Stimulated activated CD4-positive, alpha-beta T cell treated with anti-CD3 and anti-CD28 coated beads, TNF-alpha, amount 100 ng/mL, for 4 hours (primary cell): Measurements from ENCODE around the gene CDYL2.

ENCODE experiments used
- DNase-seq, 3 experiments: peaks; one replicate each; pipeline ENCODE4 v3.0.0-alpha.2; 2020; ENCODE audit warnings: low read depth in 3 of 3

The CDYL2 gene

DNA sequence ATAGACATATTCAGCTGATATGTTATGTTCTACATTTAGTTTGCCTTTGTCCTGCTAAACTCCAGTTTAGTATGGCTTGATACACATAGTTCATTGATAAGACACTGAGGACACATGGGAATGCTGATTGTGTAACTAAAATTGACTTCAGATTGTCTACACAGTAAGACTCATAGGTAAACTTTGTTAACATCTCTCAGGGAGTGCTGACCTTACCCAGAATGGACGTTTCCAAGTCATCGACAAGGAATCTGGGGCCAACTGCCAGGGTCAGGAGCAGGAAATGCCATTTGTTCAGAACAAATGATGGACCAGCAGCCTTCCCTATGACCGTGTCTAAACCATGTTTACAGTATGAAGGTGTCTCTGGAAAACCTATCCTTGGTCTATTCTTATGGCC, 204.9 kb downstream of the CDYL2 start:
- DNase-seq = no peak

DNA sequence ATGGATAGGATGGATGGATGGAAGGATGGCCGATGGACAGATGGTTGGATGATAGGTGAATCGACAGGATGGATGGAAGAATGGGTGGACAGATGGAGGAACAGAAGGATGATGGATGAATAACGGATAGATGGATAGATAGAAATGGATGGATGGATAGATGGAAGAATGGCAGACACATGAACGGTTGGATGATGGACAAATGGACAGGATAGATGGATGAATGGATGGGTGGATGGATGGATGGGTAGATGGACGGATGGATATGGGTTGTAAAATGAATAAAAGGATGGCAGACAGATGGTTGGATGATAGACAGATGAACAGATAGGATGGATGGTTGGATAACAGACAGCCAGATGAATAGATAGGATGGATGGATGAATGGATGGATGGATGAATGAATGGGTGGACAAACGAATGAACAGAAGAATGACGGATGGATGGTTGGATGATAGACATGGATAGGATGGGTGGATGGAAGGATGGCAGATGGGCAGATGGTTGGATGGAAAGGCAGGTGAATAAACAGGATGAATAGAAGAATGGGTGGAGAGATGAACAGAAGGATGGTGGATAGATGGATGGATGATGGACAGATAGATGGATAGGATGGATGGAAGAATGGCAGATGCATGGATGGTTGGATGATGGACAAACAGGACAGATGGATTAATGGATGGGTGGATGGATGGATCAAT, 207.7 kb downstream of the CDYL2 start:
- no peak for DNase-seq

DNA sequence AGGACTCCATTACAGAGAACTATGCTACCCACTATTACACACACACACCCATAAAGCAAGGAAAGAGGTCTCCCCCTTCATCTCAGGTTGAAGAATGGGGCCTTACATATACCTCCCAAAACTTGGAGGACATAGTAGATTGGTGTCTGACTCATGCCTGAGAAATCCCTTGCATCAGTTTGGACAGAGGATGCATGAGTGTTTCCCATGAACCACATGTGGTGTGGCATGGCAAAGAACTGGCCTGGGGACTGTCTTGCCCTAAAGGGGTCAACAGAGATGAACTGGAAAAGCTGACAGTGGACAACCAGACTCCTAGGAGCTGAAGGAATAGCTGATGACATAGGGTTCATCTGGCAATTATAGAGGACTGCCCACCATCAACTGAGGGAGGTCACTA, 209.6 kb downstream of the CDYL2 start:
- no peak for DNase-seq

DNA sequence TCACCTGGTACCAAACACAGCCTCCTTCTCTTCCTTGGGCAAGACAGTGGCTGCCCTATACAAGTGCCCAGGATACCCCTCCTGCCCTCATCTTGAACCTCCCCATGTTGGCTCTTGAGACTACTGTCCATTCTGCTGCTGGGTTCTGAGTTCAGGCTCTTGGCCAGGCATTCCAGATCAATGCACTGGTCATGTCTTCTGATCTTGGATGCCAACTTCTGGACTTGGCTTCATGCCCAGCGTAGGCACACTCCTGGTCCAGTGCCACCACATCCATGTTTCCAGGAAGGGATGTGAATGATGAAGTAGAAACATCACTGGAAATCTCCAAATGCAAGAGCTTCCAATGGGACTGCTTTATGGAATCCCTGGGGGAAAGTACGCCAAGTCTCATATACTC, 212.1 kb downstream of the CDYL2 start:
- no peak for DNase-seq

DNA sequence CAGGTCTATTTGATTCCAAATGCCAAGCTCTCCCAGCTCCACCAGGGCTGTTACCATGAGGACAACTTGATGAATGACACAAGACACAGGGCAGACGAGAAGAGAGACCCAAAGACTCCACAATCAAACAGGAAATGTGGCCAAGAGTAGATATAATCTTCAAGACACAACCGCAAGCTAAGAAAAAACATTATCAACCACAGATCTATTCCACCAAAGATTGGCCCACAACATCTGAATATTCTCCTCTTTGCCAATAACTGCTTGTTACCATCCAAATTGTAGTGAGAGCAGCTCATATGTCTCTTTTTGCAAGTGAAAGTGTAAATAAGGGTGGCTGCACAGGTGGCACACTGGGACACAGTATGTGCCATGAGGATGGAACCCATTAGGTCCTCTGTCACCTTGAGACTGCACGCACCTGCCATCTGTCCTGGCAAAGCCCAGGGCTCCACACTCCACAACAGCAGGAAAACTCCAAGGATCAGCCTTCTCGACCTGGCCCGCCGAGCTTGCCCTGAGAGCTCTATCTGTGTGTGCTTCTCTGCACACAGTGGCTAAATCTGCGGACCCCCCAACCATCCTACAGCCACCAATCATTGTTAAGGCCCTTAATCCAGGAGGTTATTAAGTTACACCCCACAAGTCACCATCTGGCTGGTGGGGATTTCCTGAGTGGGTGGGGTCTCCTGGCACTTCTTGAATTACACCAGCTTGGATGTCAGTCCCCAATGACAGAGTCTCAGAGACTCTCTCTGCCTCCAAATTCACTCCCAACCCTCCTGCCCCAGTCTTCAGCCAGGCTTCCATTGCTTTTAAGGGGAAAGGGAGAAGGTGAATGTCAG, 213.1 kb downstream of the CDYL2 start:
- no peak for DNase-seq

DNA sequence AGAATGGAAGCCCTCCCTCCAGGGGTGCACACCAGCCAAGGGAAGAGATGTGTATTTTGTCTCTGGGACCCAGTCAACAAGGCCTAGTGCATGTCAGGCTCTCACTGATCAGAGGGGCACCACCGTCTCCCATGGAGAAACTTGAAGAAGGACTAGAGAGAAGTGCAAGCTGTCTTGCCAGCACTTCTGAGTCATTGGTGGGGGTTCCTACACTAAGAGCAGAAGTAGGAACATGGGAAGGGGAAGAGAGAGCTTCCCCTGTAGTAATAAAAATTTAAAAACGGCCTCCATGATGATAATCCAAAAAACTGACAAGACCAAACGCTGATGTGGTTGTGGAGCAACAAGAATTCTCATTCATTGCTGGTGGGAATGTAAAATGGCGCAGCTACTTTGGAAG, 217.3 kb downstream of the CDYL2 start:
- no peak for DNase-seq

DNA sequence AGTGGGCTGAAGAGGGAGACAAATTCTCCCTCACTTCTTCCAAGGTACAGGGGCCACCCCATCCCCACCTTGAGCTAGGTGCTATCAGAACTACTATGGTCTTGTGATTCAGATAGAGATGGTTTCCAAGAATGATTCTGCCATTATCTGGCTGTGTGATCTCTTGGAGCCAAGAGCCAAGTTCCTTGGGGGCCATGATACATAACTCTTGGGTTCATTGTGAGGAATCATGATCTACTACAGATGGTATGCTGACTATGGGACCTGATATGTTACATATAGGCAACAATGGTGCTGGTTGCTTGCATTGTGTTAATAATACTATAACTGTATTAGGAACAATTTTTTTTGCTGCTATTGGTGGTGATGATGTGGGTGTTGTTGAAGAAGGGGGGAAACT, 217.9 kb downstream of the CDYL2 start:
- DNase-seq = no peak

DNA sequence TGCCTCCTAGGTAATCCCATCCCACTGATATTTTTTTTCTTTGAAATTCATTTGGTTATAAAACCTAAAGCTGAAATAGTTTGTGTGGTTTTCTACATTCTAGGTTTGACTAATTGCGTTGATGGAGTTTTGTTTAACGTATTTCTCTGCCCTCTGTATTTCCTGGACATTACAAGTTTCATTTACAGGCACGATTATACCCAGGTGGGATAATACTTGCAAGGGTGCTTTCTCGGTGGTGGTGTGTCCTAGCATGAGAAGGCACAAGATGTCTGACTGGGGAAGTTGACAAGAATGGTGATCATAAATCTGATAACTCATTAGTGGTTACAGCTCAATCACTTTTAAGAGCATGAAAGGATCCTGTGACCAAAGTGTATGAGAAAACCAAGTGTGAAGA, 218.6 kb downstream of the CDYL2 start:
- DNase-seq = no peak

DNA sequence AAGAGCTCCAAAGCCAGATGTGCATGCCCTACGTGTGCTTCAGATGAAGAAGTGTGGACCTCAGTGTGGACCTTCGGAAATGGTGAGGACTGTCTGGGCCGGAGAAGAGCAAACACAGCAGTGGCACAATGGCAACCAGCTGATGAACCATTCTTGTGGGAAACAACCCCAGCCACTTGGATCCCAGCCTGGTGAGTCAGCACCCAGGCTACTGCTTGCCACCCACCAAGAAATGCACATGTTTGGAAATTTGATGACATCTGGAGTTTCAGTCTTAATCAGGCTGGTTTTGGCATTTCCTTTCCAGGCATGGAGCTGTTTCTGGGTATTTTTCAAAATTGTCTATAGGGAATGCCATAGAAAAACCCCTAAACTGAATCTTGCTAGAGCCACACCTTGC, 220.9 kb downstream of the CDYL2 start:
- DNase-seq = no peak

DNA sequence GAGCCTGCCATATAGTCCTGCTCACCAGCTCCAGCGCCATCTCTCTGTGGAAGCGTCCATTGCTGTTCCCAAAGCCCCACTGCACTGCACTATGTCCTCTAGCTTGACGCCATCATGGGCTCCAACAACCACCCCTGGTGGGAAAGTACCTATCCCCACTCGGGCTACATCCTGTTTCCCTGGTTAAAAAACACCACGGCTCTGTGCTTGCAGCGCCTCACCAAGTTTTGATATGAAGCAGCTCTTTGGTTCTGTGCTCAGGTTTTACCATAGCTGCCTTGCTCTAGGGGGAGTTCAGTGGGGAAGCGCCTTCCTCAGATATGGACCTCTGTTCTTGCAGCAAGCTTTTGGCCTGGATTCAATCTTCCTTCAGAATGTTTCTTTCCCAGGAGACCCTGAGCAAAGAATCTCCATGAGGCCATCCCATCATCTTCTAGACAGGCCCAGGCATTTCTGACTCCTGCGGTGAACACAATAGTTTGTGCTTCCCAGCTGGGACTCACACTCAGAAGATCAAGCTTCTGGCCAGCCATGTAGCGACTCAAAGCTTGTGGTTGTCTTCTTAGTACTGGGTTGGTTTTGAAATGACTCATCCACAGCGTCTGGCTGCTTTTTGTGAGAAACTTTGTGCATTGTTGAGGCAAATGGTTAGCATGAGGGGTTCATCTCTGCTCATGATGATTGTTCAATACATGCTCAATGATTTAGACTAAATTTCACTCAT, 224.1 kb downstream of the CDYL2 start:
- peak; percentile 21 to 45 (median 24) for DNase-seq

DNA sequence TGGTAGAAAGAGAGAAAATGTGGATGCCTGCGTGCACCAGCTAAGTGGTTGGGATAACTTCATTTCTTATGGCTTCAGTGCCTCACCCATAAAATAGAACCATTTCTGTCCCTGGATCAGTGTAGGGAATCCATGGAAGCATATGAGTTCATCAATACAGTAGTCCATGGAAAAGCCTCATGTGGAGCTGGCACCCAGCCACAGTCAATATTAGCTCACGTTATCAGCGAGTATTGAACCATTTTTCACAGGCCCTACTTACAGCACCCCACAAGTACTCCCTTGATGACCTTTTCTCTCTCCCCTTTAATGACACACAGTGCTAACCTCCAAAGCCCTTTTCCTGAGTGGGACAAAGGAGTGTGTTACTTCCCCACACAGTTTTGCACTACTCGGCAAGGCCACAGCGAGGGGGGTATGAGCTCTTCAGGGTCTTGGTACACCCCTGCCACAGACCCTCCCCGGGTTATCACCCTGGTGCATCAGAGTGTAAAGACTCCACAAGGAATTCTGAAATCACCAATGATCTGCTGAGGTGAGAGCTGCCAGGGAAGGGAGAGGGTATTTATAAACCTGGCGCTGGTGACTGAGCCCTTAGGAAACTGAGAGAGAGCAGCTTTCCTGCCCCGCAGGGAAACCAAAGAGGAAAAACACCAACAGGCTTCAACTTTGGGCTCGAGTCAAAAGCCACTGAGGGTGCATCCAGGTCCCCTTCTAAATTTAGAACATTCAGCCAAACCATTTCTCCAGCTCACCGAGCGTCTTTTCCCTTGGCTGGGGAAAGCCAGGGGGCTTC, 226.7 kb downstream of the CDYL2 start:
- DNase-seq = no peak

DNA sequence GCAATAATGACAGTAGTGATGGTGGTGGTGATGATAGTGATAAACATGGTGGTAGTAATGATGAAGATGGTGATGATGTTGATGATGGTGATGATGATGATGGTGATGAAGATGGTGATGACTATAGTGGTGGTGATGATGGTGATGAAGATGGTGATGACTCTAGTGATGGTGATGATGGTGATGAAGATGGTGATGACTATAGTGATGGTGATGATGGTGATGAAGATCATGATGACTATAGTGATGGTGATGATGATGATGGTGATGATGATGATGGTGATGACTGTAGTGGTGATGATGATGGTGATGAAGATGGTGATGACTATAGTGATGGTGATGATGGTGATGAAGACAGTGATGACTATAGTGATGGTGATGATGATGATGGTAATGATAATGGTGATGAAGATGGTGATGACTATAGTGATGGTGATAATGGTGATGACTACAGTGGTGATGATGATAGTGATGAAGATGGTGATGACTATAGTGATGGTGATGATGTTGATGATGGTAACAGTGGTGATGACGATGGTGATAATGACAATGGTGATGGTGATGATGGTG, 228.0 kb downstream of the CDYL2 start:
- DNase-seq = no peak

DNA sequence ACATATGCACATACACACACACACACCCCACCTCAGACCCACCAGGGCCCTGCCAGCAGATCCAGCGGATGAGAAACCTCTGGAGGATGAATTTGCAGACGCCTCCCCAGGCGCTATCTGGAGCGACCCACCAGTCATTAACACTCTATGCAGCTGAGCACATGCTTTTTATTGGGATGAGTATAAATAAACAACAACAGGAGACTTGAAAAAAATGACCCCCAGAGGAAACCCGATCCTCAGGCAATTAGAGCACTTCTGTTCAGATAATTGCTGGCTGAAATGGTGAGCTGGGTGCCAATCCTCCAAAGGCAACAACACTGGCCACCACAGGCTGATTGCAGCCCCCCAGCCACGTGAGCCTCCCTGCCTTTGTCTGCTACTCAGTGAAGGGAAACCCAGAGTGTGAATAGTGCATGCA, 230.7 kb downstream of the CDYL2 start:
- no peak for DNase-seq

DNA sequence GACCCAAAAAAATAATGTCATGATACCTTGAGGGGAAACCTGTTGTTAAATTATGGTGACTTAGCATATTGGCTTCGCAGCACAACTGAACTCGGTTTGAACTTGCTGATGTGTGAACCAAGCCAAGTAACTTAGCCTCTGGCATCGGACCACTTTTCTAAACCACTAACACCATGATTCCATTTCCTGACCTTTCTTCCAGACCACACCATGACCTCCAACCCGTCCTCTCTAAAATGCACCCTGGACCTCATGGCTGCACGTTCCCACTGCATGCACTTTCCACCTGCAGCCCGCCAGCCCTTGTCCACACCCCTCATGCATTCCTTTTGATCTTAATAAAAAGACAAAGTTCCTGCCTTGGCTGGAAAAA, 234.3 kb downstream of the CDYL2 start:
- no peak for DNase-seq

DNA sequence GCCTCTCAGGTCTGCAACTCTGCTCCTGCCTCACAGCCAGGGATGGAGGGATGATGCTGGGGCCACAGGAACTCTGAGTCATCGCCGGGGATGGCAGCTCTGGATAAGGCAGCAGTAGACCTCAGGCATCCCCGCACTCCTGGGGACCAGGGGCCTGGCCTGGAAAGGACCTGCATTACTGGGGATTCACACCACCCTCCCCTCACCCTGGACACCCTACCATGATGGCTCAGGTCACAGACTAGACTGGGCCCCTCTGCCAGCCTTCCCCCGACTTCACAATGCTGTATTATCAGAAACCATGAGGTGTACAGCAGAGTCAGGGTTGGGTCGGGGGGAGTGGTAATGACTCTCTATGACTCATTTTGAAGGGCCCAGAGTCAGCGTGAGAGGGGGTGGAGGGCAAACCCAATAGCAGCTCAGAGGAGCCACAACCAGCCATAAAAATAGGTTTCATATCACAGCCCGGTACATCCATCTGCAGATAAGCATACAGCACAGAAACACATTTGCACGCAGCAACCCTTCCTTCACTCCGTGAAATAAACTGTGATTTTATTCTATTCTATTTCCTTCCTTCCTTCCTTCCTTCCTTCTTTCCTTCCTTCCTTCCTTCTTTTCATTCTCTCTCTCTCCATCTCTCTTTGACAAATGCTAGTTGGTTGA, 234.8 kb downstream of the CDYL2 start:
- DNase-seq = peak; percentile 28 to 54 (median 52)

DNA sequence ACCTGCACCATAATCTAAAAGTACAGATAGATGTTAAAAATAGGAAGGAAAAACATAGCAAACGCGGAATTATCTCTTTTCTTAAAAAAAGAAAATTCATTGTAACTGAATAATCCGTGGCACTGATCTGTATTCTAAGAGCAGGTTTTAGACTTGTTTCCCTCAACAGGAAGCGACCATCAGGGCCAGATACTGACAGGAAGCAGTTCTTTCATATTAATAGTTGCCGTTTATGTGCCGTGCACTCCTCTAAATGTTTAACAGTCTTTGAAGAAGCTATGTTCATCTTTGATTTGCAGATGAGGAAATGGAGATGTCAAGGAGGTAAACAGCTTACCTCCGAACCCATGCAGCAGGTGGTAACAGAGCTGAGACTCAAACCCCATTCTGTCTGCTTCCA, 240.0 kb downstream of the CDYL2 start:
- no peak for DNase-seq

DNA sequence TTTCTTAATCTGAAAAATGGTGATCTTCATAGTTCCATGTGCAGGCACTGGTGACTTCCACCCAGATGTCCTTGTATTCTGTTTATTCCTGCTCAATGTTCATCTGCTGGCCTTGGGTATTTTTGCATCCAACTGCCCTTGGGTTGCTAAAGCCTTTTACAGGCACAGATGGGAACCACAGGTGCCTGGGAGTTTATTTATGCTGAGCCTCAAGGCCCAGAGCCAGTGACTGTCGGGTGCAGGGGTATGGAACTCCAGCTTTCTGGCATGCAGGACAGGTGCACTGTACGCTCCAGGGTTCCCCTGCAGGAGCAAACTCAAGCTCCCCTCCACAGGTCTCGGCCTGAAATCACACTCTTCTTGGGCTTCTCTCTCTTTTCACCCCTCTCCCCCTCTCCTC, 241.3 kb downstream of the CDYL2 start:
- DNase-seq = no peak

DNA sequence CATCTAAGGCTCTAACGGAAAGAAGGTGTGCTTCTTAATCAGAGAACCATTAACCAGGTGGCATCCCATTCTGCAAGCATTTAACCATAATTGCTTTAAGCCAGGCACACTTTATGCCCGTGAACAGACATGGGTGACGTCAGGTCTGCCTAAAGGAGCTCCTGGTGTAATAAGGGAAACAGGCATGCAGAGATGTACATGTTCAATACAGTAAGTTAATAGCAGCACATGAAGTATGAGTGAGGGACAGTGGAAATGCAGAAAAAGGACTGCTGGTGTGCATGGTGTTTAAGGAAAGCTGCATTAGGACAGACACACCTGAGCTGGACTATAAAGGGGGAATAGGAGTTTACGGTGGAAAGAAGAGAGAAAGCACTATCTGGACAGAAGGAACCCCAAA, 245.0 kb downstream of the CDYL2 start:
- no peak for DNase-seq

DNA sequence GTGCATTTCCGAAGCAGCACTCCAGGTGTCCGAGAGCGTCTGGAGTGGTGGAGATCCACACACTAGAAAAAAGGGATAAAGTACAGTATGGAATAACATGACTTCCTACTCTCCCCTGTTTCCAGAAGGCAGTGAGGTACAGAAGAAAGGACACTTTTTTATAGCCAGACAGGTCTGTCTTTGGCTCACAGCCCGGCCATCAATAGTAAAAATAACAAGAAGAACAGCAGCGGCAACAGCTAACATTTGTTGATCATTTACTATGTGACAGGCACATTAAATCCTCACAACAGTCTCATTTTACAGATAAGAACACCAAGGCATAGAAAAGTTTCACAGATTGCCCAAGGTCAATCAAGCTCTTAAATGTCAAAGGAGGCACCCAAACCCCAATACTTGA, 247.4 kb downstream of the CDYL2 start:
- no peak for DNase-seq

DNA sequence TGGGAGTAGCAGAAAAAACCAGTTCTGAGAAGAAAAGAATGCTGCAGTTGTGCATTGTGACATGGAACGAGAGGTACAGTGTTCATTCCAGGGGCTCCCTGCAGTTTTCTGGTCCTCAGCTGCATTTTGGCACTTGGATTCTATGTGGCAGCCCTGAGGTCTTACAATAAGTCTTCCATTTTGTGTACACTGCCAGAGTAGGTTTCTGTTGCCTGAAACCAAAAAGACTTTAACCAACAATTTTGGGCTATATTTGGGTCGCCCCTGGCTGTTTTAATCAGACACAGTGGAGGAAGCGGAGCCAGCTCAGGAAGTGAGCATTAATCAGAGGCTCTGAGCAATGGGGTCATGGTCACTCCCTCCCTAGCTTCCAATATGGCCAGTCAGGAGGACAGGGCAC, 247.9 kb downstream of the CDYL2 start:
- DNase-seq = no peak

DNA sequence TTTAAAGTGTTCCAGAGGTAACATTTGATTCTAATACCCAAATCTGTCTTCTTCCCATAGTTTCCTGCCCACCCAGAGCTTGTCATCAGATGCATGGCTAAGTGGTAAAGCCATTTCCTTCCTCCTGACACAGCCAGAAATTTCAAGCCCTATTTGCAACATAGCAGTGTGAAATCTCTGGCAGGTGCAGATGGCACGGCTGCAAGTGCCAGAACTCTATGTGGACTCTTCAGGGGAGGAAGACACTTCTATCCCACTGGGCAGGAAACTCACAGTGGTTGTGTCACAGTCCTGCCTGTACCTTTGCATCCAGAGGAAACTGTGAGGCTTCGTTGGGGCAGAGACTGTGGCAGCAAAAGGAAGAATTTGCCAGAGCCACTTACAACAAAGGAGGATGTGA, 250.4 kb downstream of the CDYL2 start:
- DNase-seq = no peak
